ENCODE measurements around the gene ADH1C. TPM values are rescaled to one million over a fixed set of nuclear protein-coding genes. Genes with fewer than 3 reads are reported as not detected.

The ADH1C gene
- total RNA-seq (not detected), total RNA-seq (0 to 0.08 (median 0) reads per million in 172 experiments)
- not detected for polyA plus RNA-seq (2013, experiment 1 of 2)
- 0.05 TPM for polyA plus RNA-seq (2013, experiment 2 of 2)

DNA sequence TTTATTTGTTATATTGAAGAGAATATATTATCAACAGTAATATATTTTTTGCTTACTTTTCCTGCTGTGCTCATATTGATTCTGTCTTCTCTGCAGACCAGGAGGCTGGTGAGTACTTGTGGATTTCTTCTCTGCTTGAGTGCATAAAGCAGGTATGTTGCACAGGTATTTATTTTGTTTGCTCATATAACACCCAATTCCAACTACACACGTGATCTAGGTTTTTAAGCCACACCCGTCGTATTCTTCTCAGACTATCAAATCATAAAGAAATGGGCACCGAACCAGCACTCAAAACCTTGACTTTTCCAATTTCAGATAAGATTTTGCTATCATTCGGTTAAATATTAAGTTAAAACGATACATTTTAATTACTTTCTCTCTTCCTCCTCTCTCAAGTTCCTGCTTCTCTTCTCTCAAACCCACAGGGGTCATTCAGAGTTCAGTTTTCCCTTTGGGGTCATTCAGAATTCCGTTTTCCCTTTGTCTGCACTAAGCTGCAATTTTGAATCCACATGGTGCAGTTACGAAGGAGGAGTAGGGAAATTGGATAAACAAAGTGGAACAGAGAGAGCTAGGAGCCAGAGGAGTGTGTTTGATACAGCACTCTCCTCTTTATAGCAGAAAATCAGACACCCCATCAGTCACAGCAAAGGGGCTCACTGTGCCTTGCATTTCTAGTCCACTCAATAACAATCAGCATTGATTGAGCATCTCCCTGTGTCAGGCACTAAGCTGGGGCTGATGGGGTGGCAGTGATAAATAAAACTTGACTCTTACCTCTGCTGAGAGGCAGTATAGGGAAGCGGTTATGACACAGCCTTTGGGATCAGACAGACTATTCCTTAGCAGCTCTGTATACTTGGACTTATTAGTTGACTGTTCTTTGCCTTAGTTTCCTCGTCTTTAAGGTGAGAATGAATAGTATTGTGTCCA lies at the start of gene ADH1C:
Gene ADH1C (minus strand): TSS at position 145 of the 936 bp plus-strand sequence. CDS start 71 bp downstream, at position 74.
- peaks cover 24% of the 10 kb centered on the region for H3K27me3 Mint-ChIP-seq
- Histone ChIP-seq H3K4me1 (ENCODE audit: insufficient read depth, low read length) (no peaks in the 10 kb centered on the region), H3K9me3 (ENCODE audit: control insufficient read depth in 1 of 2, insufficient read depth in 1 of 2, low read length in 2 of 2) (no peaks in the 10 kb centered on the region), H3K27ac (ENCODE audit: low read depth in 1 of 2, low read length in 2 of 2) (no peak within 1 kb of the TSS), H3K4me3 (ENCODE audit: low read length) (no peak within 1 kb of the TSS), H3K27me3 (ENCODE audit: control insufficient read depth in 1 of 2, insufficient read depth in 2 of 2, low read length in 2 of 2) (peaks cover 2 to 3% of the 10 kb centered on the region in 2 experiments), H3K36me3 (ENCODE audit: insufficient read depth, low read length) (no peaks in the 10 kb centered on the region)
- intact Hi-C loops (cut with DNase I, micrococcal nuclease): no loop called here
- DNase-seq: no peak
- peaks cover 11% of the 10 kb centered on the region for H3K4me1 Mint-ChIP-seq (ENCODE audit: low read depth)
- H3K36me3 Mint-ChIP-seq (ENCODE audit: low read depth): no peaks in the 10 kb centered on the region
- CTCF ChIA-PET: no interaction called here
- H3K9me3 Mint-ChIP-seq: peaks cover 12% of the 10 kb centered on the region
- TF ChIP-seq, protein P1, sequence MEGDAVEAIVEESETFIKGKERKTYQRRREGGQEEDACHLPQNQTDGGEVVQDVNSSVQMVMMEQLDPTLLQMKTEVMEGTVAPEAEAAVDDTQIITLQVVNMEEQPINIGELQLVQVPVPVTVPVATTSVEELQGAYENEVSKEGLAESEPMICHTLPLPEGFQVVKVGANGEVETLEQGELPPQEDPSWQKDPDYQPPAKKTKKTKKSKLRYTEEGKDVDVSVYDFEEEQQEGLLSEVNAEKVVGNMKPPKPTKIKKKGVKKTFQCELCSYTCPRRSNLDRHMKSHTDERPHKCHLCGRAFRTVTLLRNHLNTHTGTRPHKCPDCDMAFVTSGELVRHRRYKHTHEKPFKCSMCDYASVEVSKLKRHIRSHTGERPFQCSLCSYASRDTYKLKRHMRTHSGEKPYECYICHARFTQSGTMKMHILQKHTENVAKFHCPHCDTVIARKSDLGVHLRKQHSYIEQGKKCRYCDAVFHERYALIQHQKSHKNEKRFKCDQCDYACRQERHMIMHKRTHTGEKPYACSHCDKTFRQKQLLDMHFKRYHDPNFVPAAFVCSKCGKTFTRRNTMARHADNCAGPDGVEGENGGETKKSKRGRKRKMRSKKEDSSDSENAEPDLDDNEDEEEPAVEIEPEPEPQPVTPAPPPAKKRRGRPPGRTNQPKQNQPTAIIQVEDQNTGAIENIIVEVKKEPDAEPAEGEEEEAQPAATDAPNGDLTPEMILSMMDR (IDR thresholded peaks at IDR 0.05): no peak
- no peak within 1 kb of the TSS for H3K27ac Mint-ChIP-seq
- ATAC-seq (ENCODE audit: poor library complexity): no peak
- H3K4me3 Mint-ChIP-seq: no peak within 1 kb of the TSS
- POLR2A ChIA-PET: no interaction called here

DNA sequence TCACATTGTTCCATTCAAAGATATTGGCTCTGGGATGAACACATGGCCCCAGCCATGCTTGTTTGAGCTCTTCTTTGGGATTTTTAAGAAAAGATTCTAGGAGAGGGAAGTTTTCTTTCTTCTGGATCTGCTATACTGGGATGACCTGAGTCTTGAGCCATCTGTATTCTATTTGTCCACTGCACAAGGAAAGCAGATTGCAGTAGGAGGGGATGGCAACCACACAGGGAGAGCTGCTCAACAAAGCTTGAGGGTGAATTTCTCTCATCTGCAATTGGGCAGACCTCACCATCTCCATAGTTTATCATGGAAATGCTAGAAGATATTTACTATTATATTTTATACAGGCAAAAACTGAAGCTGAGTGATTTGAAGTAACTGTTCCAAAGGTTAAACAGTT lies 48.3 kb upstream of the ADH1C start:
- ChIA-PET CTCF (no interaction called here), POLR2A (no interaction called here)
- no peaks in the 10 kb centered on the region for H3K9me3 Mint-ChIP-seq
- no peak overlapping the region for H3K4me3 ChIP-seq (ENCODE audit: low read length)
- TF ChIP-seq, protein P1 (IDR thresholded peaks at IDR 0.05): no peak
- H3K4me1 ChIP-seq (ENCODE audit: insufficient read depth, low read length): no peaks in the 10 kb centered on the region
- H3K9me3 ChIP-seq (ENCODE audit: control insufficient read depth in 1 of 2, insufficient read depth in 1 of 2, low read length in 2 of 2): no peaks in the 10 kb centered on the region
- no peaks in the 10 kb centered on the region for H3K36me3 ChIP-seq (ENCODE audit: insufficient read depth, low read length)
- H3K27ac Mint-ChIP-seq: no peak overlapping the region
- no peak overlapping the region for H3K4me3 Mint-ChIP-seq
- DNase-seq: no peak
- no peaks in the 10 kb centered on the region for H3K36me3 Mint-ChIP-seq (ENCODE audit: low read depth)
- H3K27me3 Mint-ChIP-seq: no peaks in the 10 kb centered on the region
- ATAC-seq (ENCODE audit: poor library complexity): no peak
- H3K27me3 ChIP-seq (ENCODE audit: control insufficient read depth in 1 of 2, insufficient read depth in 2 of 2, low read length in 2 of 2): no peaks in the 10 kb centered on the region
- H3K4me1 Mint-ChIP-seq (ENCODE audit: low read depth): peaks cover 5% of the 10 kb centered on the region
- H3K27ac ChIP-seq (ENCODE audit: low read depth in 1 of 2, low read length in 2 of 2): no peak overlapping the region
- intact Hi-C loops (cut with DNase I, micrococcal nuclease): loop anchor here in 1 of 2 experiments (10.0 kb wide), 2 partner anchors 404 to 406 kb away; partner anchors contain the start of gene METAP1

DNA sequence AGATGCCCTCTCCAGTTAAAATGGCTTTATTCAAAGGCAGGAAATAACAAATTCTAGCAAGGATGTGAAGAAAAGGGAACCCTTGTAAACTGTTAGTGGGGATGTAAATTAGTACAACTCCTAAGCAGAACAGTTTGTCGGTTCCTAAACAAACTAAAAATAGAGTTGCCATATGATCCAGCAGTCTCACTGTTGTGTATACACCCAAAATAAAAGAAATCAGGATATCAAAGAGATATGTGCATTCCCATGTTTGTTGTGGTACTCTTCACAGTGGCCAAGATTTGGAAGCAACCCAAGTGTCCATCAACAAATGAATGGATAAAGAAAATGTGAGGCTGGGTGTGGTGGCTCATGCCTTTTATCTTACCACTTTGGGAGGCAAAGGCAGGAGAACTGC lies 46.5 kb upstream of the ADH1C start:
- ATAC-seq (ENCODE audit: poor library complexity) (no peak), DNase-seq (no peak)
- ChIA-PET CTCF (no interaction called here), POLR2A (no interaction called here)
- no peaks in the 10 kb centered on the region for H3K27me3 ChIP-seq (ENCODE audit: control insufficient read depth in 1 of 2, insufficient read depth in 2 of 2, low read length in 2 of 2)
- Mint-ChIP-seq H3K36me3 (ENCODE audit: low read depth) (no peaks in the 10 kb centered on the region), H3K9me3 (no peaks in the 10 kb centered on the region), H3K4me1 (ENCODE audit: low read depth) (no peaks in the 10 kb centered on the region), H3K4me3 (no peak overlapping the region), H3K27me3 (peaks cover 4% of the 10 kb centered on the region), H3K27ac (no peak overlapping the region)
- no peak overlapping the region for H3K4me3 ChIP-seq (ENCODE audit: low read length)
- H3K27ac ChIP-seq (ENCODE audit: low read depth in 1 of 2, low read length in 2 of 2): no peak overlapping the region
- no peaks in the 10 kb centered on the region for H3K36me3 ChIP-seq (ENCODE audit: insufficient read depth, low read length)
- H3K9me3 ChIP-seq (ENCODE audit: control insufficient read depth in 1 of 2, insufficient read depth in 1 of 2, low read length in 2 of 2): no peaks in the 10 kb centered on the region
- TF ChIP-seq, protein P1 (IDR thresholded peaks at IDR 0.05): no peak
- no peaks in the 10 kb centered on the region for H3K4me1 ChIP-seq (ENCODE audit: insufficient read depth, low read length)
- intact Hi-C loops (cut with DNase I, micrococcal nuclease): no loop called here

Data from CD4-positive, alpha-beta T cell (primary cell).